ENCODE data around the gene ALOX15. TPM values are rescaled to one million over a fixed set of nuclear protein-coding genes. Genes with fewer than 3 reads are reported as not detected.
A peak's percentile ranks its signal among the peaks of the same experiment; 100 is the strongest.
"Not testable (repeated sequence)": the region's sequence is repeated elsewhere in the genome, so short reads cannot be mapped to it uniquely, and the experiment has no call there.

ALOX15 gene, protein sequence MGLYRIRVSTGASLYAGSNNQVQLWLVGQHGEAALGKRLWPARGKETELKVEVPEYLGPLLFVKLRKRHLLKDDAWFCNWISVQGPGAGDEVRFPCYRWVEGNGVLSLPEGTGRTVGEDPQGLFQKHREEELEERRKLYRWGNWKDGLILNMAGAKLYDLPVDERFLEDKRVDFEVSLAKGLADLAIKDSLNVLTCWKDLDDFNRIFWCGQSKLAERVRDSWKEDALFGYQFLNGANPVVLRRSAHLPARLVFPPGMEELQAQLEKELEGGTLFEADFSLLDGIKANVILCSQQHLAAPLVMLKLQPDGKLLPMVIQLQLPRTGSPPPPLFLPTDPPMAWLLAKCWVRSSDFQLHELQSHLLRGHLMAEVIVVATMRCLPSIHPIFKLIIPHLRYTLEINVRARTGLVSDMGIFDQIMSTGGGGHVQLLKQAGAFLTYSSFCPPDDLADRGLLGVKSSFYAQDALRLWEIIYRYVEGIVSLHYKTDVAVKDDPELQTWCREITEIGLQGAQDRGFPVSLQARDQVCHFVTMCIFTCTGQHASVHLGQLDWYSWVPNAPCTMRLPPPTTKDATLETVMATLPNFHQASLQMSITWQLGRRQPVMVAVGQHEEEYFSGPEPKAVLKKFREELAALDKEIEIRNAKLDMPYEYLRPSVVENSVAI
- total RNA-seq (ENCODE audit: unreplicated experiment): not detected
- long read RNA-seq: 0 reads

- no peak for TF ChIP-seq CTCF (IDR thresholded peaks at IDR 0.05; ENCODE audit: partially characterized antibody, unreplicated experiment)
- peak within 1 kb of the TSS; percentile 83 for H3K4me3 Mint-ChIP-seq (ENCODE audit: unreplicated experiment)
- peaks cover 18% of the 10 kb centered on the region for H3K27me3 Mint-ChIP-seq (ENCODE audit: unreplicated experiment)
- H3K9me3 Mint-ChIP-seq (ENCODE audit: unreplicated experiment): no peaks in the 10 kb centered on the region
- peaks cover 7% of the 10 kb centered on the region for H3K4me1 Mint-ChIP-seq (ENCODE audit: low read depth, unreplicated experiment)
- no peaks in the 10 kb centered on the region for H3K36me3 Mint-ChIP-seq (ENCODE audit: unreplicated experiment)
- H3K27ac Mint-ChIP-seq (ENCODE audit: unreplicated experiment): no peak within 1 kb of the TSS
- DNase-seq: no peak
These were observed at the start of gene ALOX15 for GRCh38 chr17:4641297-4642195. Gene ALOX15, minus strand, starts transcription at chr17:4641678. Its CDS starts 27 bp downstream, at chr17:4641651.

GRCh38 chr17:4690745-4691144 lies 49.3 kb upstream of the ALOX15 start:
- Mint-ChIP-seq H3K4me1 (ENCODE audit: low read depth, unreplicated experiment) (peaks cover 3% of the 10 kb centered on the region), H3K9me3 (ENCODE audit: unreplicated experiment) (peaks cover 2% of the 10 kb centered on the region), H3K4me3 (ENCODE audit: unreplicated experiment) (no peak overlapping the region), H3K27ac (ENCODE audit: unreplicated experiment) (no peak overlapping the region), H3K36me3 (ENCODE audit: unreplicated experiment) (peaks cover 18% of the 10 kb centered on the region), H3K27me3 (ENCODE audit: unreplicated experiment) (peaks cover 2% of the 10 kb centered on the region)
- no peak for DNase-seq
- TF ChIP-seq CTCF (IDR thresholded peaks at IDR 0.05; ENCODE audit: partially characterized antibody, unreplicated experiment): no peak

DNA sequence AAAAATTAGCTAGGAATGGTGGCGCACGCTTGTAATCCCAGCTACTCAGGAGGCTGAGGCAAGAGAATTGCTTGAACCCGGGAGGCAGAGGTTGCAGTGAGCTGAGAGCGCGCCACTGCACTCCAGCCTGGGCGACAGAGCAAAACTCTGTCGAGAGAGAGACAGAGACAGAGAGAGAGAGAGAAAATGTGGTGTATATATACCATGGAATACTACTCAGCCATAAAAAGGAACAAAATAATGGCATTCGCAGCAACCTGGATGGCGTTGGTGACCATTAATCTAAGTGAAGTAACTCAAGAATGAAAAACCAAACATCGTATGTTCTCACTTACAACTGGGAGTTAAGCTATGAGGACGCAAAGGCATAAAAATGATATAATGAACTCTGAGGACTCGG lies 48.4 kb upstream of the ALOX15 start:
- not testable (repeated sequence) for DNase-seq; H3K27ac Mint-ChIP-seq (ENCODE audit: unreplicated experiment); H3K4me1 Mint-ChIP-seq (ENCODE audit: low read depth, unreplicated experiment); H3K27me3 Mint-ChIP-seq (ENCODE audit: unreplicated experiment); H3K4me3 Mint-ChIP-seq (ENCODE audit: unreplicated experiment); H3K9me3 Mint-ChIP-seq (ENCODE audit: unreplicated experiment)
- peaks cover 18% of the 10 kb centered on the region for H3K36me3 Mint-ChIP-seq (ENCODE audit: unreplicated experiment)

DNA sequence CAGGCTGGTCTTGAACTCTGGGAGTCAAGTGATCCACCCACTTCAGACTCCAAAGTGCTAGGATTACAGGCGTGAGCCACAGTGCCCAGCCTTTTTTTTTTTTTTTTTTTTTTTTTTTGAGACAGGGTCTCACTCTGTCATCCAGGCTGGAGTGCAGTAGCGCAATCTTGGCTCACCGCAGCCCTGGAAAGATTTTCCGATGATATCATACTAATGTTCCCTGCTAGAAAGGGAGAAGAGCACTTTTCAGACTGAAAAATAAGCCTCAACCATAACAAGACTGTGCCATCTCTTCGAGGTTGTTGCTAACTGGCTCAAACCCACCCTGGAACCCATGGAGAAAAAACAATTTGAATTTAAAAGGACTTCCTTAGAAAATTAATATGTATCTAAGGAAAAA lies 42.3 kb upstream of the ALOX15 start:
- not testable (repeated sequence) for DNase-seq; H3K4me3 Mint-ChIP-seq (ENCODE audit: unreplicated experiment); H3K27me3 Mint-ChIP-seq (ENCODE audit: unreplicated experiment); H3K4me1 Mint-ChIP-seq (ENCODE audit: low read depth, unreplicated experiment); H3K9me3 Mint-ChIP-seq (ENCODE audit: unreplicated experiment); H3K27ac Mint-ChIP-seq (ENCODE audit: unreplicated experiment)
- peaks cover 11% of the 10 kb centered on the region for H3K36me3 Mint-ChIP-seq (ENCODE audit: unreplicated experiment)

GRCh38 chr17:4679658-4680057 lies 38.2 kb upstream of the ALOX15 start:
- no peak for DNase-seq
- peaks cover 3% of the 10 kb centered on the region for H3K27me3 Mint-ChIP-seq (ENCODE audit: unreplicated experiment)
- H3K4me3 Mint-ChIP-seq (ENCODE audit: unreplicated experiment): no peak overlapping the region
- no peaks in the 10 kb centered on the region for H3K9me3 Mint-ChIP-seq (ENCODE audit: unreplicated experiment)
- TF ChIP-seq CTCF (IDR thresholded peaks at IDR 0.05; ENCODE audit: partially characterized antibody, unreplicated experiment): no peak
- H3K27ac Mint-ChIP-seq (ENCODE audit: unreplicated experiment): no peak overlapping the region
- H3K4me1 Mint-ChIP-seq (ENCODE audit: low read depth, unreplicated experiment): no peaks in the 10 kb centered on the region
- H3K36me3 Mint-ChIP-seq (ENCODE audit: unreplicated experiment): no peaks in the 10 kb centered on the region

Data from glutamatergic neuron (in vitro differentiated cells).